KMS-11 (cell line): Measurements from ENCODE around the gene RTF2.

Source experiments
- H2AFZ ChIP-seq: fragments of 200-600 bp; sonication (generic); 2 replicates; pipeline ENCODE4 v1.6.1; 2016; ENCODE audit warnings: antibody characterized with exemption, mixed run types, low read depth
- H3K27ac ChIP-seq: fragments of 200-600 bp; sonication (generic); 2 replicates; pipeline ENCODE4 v1.6.1; 2016; ENCODE audit warnings: mild to moderate bottlenecking, mixed run types
- H3K27me3 ChIP-seq: fragments of 200-600 bp; sonication (generic); 2 replicates; pipeline ENCODE4 v1.6.1; 2017; ENCODE audit warnings: mild to moderate bottlenecking, low read depth, mixed run types, moderate library complexity; ENCODE audit not compliant: insufficient read depth
- H3K36me3 ChIP-seq: fragments of 200-600 bp; sonication (generic); 2 replicates; pipeline ENCODE4 v1.6.1; 2017; ENCODE audit warnings: mild to moderate bottlenecking, mixed run types; ENCODE audit not compliant: insufficient read depth
- H3K4me1 ChIP-seq: fragments of 200-600 bp; sonication (generic); 2 replicates; pipeline ENCODE4 v1.6.1; 2016; ENCODE audit warnings: mild to moderate bottlenecking, low read depth, mixed run types; ENCODE audit not compliant: poor library complexity, severe bottlenecking
- H3K4me2 ChIP-seq: fragments of 200-600 bp; sonication (generic); 2 replicates; pipeline ENCODE4 v1.7.0; 2016; ENCODE audit warnings: mild to moderate bottlenecking, mixed run types
- H3K4me3 ChIP-seq: fragments of 200-600 bp; sonication (generic); IDR thresholded peaks from 2 replicates; pipeline ENCODE4 v1.6.1; 2017; ENCODE audit warnings: low read depth, low read length, mixed read lengths; ENCODE audit not compliant: insufficient read depth
- H3K79me2 ChIP-seq: fragments of 200-600 bp; sonication (generic); 2 replicates; pipeline ENCODE4 v1.6.1; 2016; ENCODE audit warnings: low read depth, mixed run types; ENCODE audit not compliant: insufficient read depth
- H3K9ac ChIP-seq: fragments of 200-600 bp; sonication (generic); 2 replicates; pipeline ENCODE4 v1.6.1; 2016; ENCODE audit warnings: mild to moderate bottlenecking, mixed run types
- H4K20me1 ChIP-seq: fragments of 200-600 bp; sonication (generic); 2 replicates; pipeline ENCODE4 v1.6.1; 2016; ENCODE audit warnings: mild to moderate bottlenecking, mixed run types; ENCODE audit not compliant: insufficient read depth
- TF ChIP-seq, protein P1 (sequence below): fragments of 200-600 bp; sonication (generic); conservative IDR thresholded peaks from 2 replicates; pipeline ENCODE4 v1.6.1; 2017; ENCODE audit warnings: low read depth, mild to moderate bottlenecking, antibody characterized with exemption, low read length, moderate library complexity, mixed read lengths

The RTF2 gene

DNA sequence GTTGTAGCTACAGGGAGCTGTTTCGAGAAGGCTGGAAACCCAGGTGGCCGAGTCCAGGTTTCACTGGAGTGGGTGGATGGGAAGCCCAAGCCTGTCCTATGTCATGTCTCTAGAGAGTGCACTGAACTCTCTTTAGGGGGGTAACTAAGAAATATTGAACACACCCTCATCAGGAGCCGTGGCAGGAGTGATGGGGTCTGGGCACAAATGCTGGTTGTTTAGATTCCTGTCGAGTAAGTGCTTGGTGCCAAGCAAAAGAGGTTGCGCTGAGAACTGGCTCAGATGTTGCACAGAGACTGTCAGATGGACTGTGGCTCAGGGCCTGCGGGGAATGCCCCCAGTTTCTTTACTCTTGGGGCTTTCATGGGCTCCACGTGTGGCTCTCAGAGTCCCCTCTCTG, 48.8 kb downstream of the RTF2 start:
- TF ChIP-seq, protein P1, sequence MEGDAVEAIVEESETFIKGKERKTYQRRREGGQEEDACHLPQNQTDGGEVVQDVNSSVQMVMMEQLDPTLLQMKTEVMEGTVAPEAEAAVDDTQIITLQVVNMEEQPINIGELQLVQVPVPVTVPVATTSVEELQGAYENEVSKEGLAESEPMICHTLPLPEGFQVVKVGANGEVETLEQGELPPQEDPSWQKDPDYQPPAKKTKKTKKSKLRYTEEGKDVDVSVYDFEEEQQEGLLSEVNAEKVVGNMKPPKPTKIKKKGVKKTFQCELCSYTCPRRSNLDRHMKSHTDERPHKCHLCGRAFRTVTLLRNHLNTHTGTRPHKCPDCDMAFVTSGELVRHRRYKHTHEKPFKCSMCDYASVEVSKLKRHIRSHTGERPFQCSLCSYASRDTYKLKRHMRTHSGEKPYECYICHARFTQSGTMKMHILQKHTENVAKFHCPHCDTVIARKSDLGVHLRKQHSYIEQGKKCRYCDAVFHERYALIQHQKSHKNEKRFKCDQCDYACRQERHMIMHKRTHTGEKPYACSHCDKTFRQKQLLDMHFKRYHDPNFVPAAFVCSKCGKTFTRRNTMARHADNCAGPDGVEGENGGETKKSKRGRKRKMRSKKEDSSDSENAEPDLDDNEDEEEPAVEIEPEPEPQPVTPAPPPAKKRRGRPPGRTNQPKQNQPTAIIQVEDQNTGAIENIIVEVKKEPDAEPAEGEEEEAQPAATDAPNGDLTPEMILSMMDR: no peak
- no peaks in the 10 kb centered on the region for H3K79me2 ChIP-seq
- no peak overlapping the region for H2AFZ ChIP-seq
- H3K4me2 ChIP-seq: no peak overlapping the region
- no peaks in the 10 kb centered on the region for H3K27me3 ChIP-seq
- no peak overlapping the region for H3K27ac ChIP-seq
- H3K4me1 ChIP-seq: no peaks in the 10 kb centered on the region
- no peaks in the 10 kb centered on the region for H4K20me1 ChIP-seq
- H3K9ac ChIP-seq: no peak overlapping the region
- H3K4me3 ChIP-seq: no peak overlapping the region
- H3K36me3 ChIP-seq: peaks cover 14% of the 10 kb centered on the region; the same call in 1 of the 2 replicates

DNA sequence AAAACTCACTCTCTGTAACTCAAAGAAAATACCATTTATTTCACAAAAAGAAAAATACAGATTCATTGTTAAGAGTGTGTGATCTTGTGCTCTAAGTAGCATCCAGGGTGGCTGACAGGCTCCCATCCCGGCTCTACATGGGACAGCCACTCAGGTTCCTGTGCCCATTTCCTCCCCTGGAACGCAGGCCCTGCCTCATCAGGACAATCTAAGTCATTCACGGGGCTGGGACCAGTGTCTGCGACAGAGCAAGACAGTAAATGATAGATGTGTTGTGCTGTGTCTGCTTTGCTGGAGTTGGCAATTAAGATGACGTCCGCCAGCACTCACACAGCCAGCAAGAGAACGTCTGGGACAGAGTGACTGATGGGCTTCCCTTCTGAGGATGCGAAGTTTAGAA, 49.2 kb downstream of the RTF2 start:
- Histone ChIP-seq H3K79me2 (no peaks in the 10 kb centered on the region), H3K36me3 (peaks cover 14% of the 10 kb centered on the region; the same call in 1 of the 2 replicates), H3K27me3 (no peaks in the 10 kb centered on the region)

DNA sequence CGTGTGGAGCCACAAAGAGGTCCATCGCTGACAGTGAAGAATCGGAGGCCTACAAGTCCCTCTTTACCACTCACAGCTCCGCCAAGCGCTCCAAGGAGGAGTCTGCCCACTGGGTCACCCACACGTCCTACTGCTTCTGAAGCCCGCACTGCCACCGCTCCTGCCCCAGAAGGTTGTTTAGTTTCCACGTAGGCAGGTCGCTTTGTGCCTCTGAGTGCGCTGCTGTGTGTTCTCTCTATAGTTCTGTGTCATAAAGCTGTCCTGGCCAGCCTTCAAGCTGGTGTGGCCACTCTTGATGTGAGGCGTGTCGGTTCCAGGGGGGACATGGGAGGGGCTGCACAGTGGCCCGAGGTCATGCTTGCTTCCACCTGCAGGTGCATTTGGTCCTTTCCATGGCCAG, 49.7 kb downstream of the RTF2 start:
- H3K4me2 ChIP-seq: no peak overlapping the region
- H3K4me1 ChIP-seq: no peaks in the 10 kb centered on the region
- H3K79me2 ChIP-seq: no peaks in the 10 kb centered on the region
- no peak overlapping the region for H3K27ac ChIP-seq
- H3K36me3 ChIP-seq: peaks cover 14% of the 10 kb centered on the region; the same call in 1 of the 2 replicates
- no peaks in the 10 kb centered on the region for H3K27me3 ChIP-seq
- no peak overlapping the region for H2AFZ ChIP-seq
- no peak overlapping the region for H3K4me3 ChIP-seq
- TF ChIP-seq, protein P1: no peak
- no peak overlapping the region for H3K9ac ChIP-seq
- no peaks in the 10 kb centered on the region for H4K20me1 ChIP-seq

More for the DNA sequence above, 49.2 kb downstream of the RTF2 start:
- Histone ChIP-seq H3K4me3 (no peak overlapping the region), H3K4me2 (no peak overlapping the region), H2AFZ (no peak overlapping the region), H3K9ac (no peak overlapping the region), H4K20me1 (no peaks in the 10 kb centered on the region), H3K4me1 (no peaks in the 10 kb centered on the region), H3K27ac (no peak overlapping the region)
- TF ChIP-seq, protein P1: no peak

DNA sequence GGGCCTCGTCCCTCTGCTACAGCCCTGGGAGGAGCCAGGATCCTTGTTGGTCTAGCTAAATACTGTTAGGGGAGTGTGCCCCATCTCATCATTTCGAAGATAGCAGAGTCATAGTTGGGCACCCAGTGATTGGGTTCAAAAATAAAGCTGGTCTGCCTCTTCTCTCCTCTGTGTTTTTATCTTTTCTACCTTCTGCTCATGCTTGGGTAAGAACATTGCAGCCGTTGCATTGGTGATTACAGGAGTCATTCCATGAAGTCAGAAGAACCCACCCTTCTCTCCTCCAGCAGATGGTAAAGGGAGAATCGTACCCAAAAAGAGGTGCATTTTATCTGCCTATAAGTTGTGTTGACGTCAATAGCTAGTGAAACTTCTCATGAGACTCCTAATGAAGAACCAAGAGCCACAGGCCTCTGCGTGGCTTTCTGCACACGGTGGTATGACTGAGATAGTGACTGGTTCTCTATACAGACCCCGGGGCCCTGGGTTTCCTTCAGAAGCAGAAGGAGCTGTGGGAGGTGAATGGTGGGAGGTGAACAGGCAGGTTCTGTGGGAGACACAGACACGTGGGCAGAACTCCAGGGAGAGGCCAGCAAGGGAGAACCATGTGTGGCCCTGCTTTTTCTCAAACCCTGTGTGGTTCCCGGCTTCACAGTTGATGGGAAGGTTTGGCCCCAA, 50.4 kb downstream of the RTF2 start:
- H4K20me1 ChIP-seq: no peaks in the 10 kb centered on the region
- H3K36me3 ChIP-seq: peaks cover 14% of the 10 kb centered on the region; the same call in 1 of the 2 replicates
- H3K79me2 ChIP-seq: no peaks in the 10 kb centered on the region
- H3K4me1 ChIP-seq: no peaks in the 10 kb centered on the region
- TF ChIP-seq, protein P1: no peak
- no peak overlapping the region for H3K4me2 ChIP-seq
- H3K27me3 ChIP-seq: no peaks in the 10 kb centered on the region
- no peak overlapping the region for H2AFZ ChIP-seq
- no peak overlapping the region for H3K9ac ChIP-seq
- H3K4me3 ChIP-seq: no peak overlapping the region
- H3K27ac ChIP-seq: no peak overlapping the region
